Activated T-helper 9 cell treated with anti-CD3 and anti-CD28 coated beads, Interleukin-2, amount 50 U/mL, for 16 hours (primary cell): ENCODE measurements around the gene ARID3B.
"Not testable (repeated sequence)": the region's sequence is repeated elsewhere in the genome, so short reads cannot be mapped to it uniquely, and the experiment has no call there.

Experiments used
- DNase-seq: peaks from one replicate; pipeline ENCODE4 v3.0.0-alpha.2; 2020; ENCODE audit warnings: low read depth

ARID3B gene

DNA sequence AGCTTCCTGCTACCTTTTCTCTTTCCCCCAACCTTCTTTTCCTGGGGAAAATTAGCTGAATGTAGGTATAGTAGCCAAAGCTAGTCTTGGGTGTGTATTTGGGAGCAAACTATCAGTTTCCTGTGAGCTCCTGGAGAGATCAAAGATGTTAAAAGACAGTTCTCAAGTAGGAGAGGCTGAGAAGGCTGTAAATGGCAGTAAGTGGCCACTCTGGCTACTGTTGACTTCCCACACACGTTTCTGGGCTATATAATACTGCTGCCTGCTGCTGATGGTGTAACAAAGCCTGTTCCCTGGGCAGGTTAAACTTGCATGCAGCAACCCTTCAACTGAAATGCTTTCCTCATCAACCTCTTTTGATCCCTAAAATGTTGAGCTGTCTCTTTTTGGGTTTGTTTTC lies 27.6 kb downstream of the ARID3B start:
- no peak for DNase-seq

- no peak for DNase-seq
These were observed 28.7 kb downstream of the ARID3B start for GRCh38 chr15:74569731-74570070.

- DNase-seq, result no peak
These were observed 30.2 kb downstream of the ARID3B start for GRCh38 chr15:74571191-74571590.

DNA sequence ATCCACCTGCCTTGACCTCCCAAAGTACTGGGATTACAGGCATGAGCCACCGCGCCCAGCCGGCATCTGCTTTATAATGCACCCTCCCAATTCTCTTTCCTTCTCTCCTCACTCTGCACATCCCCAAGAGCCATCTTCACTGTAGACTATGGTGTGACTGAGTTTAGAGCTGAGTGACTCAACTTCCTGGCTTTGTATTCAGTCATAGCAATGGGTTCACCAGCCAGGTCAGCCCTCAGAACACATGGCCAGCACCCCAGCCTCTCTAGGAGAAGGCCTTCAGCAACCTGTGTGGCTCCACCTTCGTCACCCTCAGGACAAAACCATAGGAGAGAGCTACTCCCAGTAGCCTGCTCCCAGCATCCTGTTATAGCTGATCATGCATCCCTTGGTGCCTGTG lies 33.0 kb downstream of the ARID3B start:
- no peak for DNase-seq

- no peak for DNase-seq
These were observed 37.5 kb downstream of the ARID3B start for GRCh38 chr15:74578496-74578994.

GRCh38 chr15:74579001-74579400 lies 38.0 kb downstream of the ARID3B start:
- no peak for DNase-seq

GRCh38 chr15:74580538-74581350 lies 39.7 kb downstream of the ARID3B start:
- no peak for DNase-seq

DNA sequence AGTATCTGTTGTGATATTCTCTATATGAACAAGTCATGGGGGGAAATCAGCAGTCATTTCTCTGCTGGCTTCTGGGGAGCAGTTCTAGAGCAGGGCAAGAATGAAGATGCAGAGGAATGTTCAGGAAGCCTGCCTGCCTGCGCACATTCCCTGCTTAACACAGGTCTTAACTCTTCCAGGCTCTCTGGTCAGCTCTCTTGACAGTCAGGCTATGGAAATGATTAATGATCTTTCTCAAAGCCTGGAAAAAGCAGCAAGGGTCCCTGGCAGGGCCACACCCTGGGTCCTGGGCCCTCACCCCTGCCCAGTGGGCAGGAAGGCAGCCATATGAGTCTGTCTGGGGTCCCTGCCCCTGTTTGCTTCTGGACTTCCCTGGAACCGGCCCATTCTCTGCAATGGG lies 43.2 kb downstream of the ARID3B start:
- DNase-seq, result no peak

GRCh38 chr15:74584779-74585178 lies 43.8 kb downstream of the ARID3B start:
- no peak for DNase-seq

DNA sequence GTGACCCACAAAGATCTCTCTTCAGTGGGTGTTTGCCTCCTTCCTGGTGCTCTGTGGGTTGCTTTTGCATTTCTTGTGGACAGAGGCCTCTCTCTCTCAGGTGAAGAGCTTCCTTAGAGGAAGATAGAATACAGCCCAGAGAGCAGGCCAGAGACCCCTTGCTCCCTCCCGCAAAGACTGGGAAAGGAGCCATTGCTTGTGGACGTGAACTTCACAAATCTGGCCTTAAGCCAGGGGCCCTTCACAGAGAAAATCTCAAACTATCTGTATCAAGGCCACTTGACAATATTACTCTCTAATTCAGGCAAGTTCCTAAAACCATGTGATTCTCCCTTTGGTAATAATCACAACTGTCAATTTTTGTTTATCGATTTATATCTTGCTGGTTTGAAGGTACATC lies 44.2 kb downstream of the ARID3B start:
- DNase-seq, result no peak

DNA sequence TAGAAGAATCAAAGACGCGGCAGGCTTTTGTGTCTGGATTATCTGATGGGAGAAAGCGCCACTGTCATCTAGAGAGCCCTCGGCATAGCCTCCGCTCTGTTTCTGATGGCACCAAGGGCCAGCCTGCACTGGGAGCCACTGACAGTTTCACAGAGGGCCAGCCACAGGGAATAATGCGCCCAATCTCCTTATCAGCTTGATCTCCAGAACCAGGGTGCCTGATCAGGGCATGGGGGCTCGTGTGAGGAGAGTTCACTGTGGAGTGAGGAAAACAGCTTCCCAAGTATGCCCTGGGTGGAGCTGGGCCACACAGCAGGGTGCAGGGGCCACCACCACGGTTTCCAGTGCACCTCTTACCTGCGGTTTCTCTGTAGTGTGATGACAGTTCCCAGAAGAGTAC lies 44.8 kb downstream of the ARID3B start:
- no peak for DNase-seq

- DNase-seq, result no peak
These were observed 48.8 kb downstream of the ARID3B start for GRCh38 chr15:74589826-74590225.

GRCh38 chr15:74592222-74592621 lies 51.2 kb downstream of the ARID3B start:
- no peak for DNase-seq

- no peak for DNase-seq
These were observed 52.1 kb downstream of the ARID3B start for GRCh38 chr15:74593122-74593521.

- no peak for DNase-seq
These were observed 53.4 kb downstream of the ARID3B start for GRCh38 chr15:74594455-74594854.

DNA sequence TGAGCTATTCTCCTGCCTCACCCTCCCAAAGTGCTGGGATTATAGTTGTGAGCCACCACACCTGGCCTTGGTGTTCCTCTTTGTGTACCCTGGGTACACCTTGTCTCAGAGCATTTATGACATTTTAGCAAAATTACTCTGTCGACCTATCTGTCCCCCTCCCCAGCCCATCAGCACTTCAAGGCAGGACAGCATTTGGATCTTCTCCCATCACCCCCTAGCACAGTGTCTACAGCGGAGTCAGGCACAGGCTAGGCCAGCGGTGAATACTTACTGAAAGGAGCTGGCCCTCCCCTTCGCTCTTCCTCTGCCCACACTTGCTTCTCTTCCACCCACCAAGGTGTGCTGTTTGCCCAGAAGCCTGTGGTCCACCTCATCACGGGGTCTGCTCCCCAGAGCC lies 54.3 kb downstream of the ARID3B start:
- DNase-seq, result no peak

DNA sequence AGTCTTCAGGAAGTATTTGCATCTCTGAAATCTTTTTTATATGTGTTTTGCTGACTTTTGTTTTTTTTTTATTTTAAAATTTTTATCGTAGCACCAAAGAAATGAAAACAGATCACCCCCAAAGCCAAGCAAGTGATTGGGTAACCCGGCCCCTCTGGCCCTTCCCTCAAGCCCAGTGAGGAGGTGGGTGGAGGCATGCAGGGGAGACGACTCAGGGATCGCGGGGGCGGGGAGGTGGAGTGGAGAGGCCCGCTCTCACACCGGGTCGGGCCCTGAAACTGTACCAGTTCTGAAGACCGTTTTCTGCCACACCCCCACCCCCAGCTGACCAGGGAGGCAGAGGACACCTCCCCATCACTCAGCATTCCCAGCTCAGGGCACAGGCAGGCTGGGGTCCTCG lies 55.7 kb downstream of the ARID3B start:
- DNase-seq, result not testable (repeated sequence)

GRCh38 chr15:74597146-74597705 lies 56.2 kb downstream of the ARID3B start:
- DNase-seq, result not testable (repeated sequence)

GRCh38 chr15:74598126-74598842 lies 57.3 kb downstream of the ARID3B start:
- peak; percentile 79 for DNase-seq

DNA sequence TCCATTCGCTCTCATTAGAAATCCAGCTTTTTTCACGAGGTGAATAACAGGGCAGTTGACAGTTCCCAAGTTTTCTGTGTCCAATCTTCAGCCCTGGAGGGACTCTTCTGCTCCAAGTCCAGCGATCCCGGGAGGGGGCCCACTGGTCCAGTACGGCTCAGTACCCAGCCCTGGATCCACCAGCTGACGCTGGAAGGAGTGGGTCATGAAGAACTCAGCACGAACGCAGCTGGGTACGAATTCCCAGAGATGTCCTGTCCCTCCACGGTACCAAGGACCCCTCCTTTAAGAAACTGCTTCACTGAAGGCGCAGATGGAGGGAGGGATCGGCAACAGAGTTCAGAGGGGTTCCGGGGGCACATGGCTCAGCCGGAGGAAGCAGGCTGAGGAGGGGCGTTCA lies 58.1 kb downstream of the ARID3B start:
- no peak for DNase-seq

DNA sequence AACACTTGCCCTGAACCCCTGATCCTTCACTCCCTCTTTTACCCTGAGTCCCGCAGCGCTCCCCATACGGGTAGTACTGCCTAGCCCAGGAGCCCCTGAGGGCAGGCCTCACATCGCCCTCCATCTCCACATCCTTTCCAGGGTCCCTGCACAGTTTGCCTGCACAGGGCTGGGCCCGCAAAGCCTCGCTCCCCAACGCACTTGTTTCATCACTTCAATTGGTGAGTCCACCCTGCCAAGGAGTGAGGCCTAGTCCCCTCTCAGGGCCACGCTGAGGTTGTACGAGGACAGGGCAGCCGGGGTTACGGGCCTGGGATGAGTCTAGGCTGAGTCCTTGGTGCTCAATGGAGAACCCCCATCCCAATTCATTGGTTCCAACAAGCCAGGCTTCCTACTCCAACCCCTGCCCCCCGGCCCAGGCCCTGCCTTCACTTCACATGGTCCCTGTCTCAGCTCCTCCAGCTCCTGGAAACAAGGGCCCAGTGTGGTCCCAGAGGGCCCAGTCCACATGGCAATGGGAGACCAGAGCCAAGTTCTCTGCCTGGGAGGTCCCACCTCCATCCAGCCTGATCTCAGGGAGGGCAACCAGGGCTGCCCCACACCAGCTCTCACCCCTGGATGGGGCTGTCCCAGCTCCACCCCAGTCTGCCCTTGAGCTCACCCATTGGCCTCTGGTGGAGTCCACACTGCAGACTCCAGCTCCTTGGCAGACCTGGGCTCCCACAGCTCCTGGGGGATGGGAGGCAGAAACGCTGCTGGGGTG lies 62.2 kb downstream of the ARID3B start:
- DNase-seq, result no peak
